IMR-90 (cell line): ENCODE data around the gene CIRBP. TPM values are rescaled to one million over a fixed set of nuclear protein-coding genes. Genes with fewer than 3 reads are reported as not detected.

ENCODE experiments used
- ATAC-seq: fragments of 200-7000 bp; cut with Tn5 transposase; 2 replicates; pipeline ENCODE4 v1.9.1; 2020; ENCODE audit warnings: low read depth, mild to moderate bottlenecking, moderate library complexity
- BruUV-seq: library from RNA; stranded (reverse); fragments of 400-500 nt; replicated peaks from 2 replicates; lab custom pipeline; 2021; lab: Mats Ljungman, UMichigan
- CTCF ChIA-PET: fragments of 300-600 bp; formaldehyde crosslinking; extraction: SDS; loops from one replicate; lab custom pipeline; 2021; ENCODE audit warnings: antibody characterized with exemption; lab: Yijun Ruan, JAX
- POLR2A ChIA-PET: fragments of 300-600 bp; sonication (Branson Sonifier 250); formaldehyde crosslinking; loops from one replicate; lab custom pipeline; 2022; ENCODE audit warnings: antibody characterized with exemption; ENCODE audit not compliant: unreplicated experiment; lab: Charles Lee
- DNase-seq: peaks from one replicate; pipeline ENCODE4 v3.0.0; 2013
- H2AFZ ChIP-seq: replicated peaks from 2 replicates; pipeline ENCODE3; 2013; ENCODE audit warnings: low read length, mild to moderate bottlenecking; ENCODE audit not compliant: poor library complexity
- H2AK5ac ChIP-seq: 2 replicates; pipeline ENCODE4 v1.6.1; 2013; ENCODE audit warnings: low read depth, low read length, inconsistent platforms
- H2AK9ac ChIP-seq: replicated peaks from 2 replicates; pipeline ENCODE3; 2013; ENCODE audit warnings: mild to moderate bottlenecking, low read depth, low read length, moderate library complexity; ENCODE audit not compliant: poor library complexity
- H2BK120ac ChIP-seq: 2 replicates; pipeline ENCODE4 v1.6.1; 2013; ENCODE audit warnings: low read depth, low read length, inconsistent platforms
- H2BK15ac ChIP-seq: 3 replicates; pipeline ENCODE4 v1.6.1; 2013; ENCODE audit warnings: low read depth, low read length, inconsistent platforms
- H2BK20ac ChIP-seq: 2 replicates; pipeline ENCODE4 v1.6.1; 2013; ENCODE audit warnings: low read depth, mild to moderate bottlenecking, inconsistent platforms, low read length, moderate library complexity
- H2BK5ac ChIP-seq: 2 replicates; pipeline ENCODE4 v1.6.1; 2013; ENCODE audit warnings: mild to moderate bottlenecking, low read depth, low read length, inconsistent platforms; ENCODE audit not compliant: poor library complexity, severe bottlenecking
- H3K14ac ChIP-seq: replicated peaks from 2 replicates; pipeline ENCODE4 v1.6.1; 2013; ENCODE audit warnings: low read depth, low read length, inconsistent platforms
- H3K18ac ChIP-seq: 2 replicates; pipeline ENCODE4 v1.6.1; 2013; ENCODE audit warnings: low read depth, low read length, control low read depth
- H3K23ac ChIP-seq: 2 replicates; pipeline ENCODE4 v1.6.1; 2013; ENCODE audit warnings: low read depth, low read length, inconsistent platforms
- H3K27ac ChIP-seq: 2 replicates; pipeline ENCODE4 v1.5.1; 2013; ENCODE audit warnings: mild to moderate bottlenecking, control low read depth, low read length; ENCODE audit not compliant: insufficient read depth
- H3K27me3 ChIP-seq: 2 replicates; pipeline ENCODE4 v1.6.1; 2013; ENCODE audit warnings: low read length; ENCODE audit not compliant: control insufficient read depth, insufficient read depth
- H3K36me3 ChIP-seq: 2 replicates; pipeline ENCODE4 v1.6.1; 2013; ENCODE audit warnings: low read length, mixed read lengths; ENCODE audit not compliant: control insufficient read depth, insufficient read depth
- H3K4ac ChIP-seq: 2 replicates; pipeline ENCODE4 v1.6.1; 2013; ENCODE audit warnings: low read depth, low read length, inconsistent platforms
- H3K4me1 ChIP-seq: 2 replicates; pipeline ENCODE4 v1.6.1; 2013; ENCODE audit warnings: low read length, mixed read lengths; ENCODE audit not compliant: control insufficient read depth, insufficient read depth
- H3K4me2 ChIP-seq: 2 replicates; pipeline ENCODE4 v1.6.1; 2013; ENCODE audit warnings: low read depth, mild to moderate bottlenecking, control low read depth, low read length, moderate library complexity
- H3K4me3 ChIP-seq: 2 replicates; pipeline ENCODE4 v1.5.1; 2013; ENCODE audit warnings: low read depth, mild to moderate bottlenecking, control low read depth, low read length, moderate library complexity; ENCODE audit not compliant: insufficient read depth
- H3K56ac ChIP-seq: 2 replicates; pipeline ENCODE4 v1.6.1; 2013; ENCODE audit warnings: low read length, inconsistent platforms; ENCODE audit not compliant: insufficient read depth; ENCODE audit errors: extremely low read depth
- H3K79me1 ChIP-seq, 2 experiments: 2 replicates each; pipeline ENCODE4 v1.6.1; 2013; ENCODE audit warnings: low read length in 2 of 2, inconsistent platforms in 1 of 2, low read depth in 1 of 2
- H3K9ac ChIP-seq: 2 replicates; pipeline ENCODE4 v1.6.1; 2013; ENCODE audit warnings: low read depth, low read length, control low read depth
- H3K9me1 ChIP-seq: 2 replicates; pipeline ENCODE4 v1.6.1; 2013; ENCODE audit warnings: low read length, inconsistent platforms; ENCODE audit not compliant: insufficient read depth
- H3K9me3 ChIP-seq: 2 replicates; pipeline ENCODE4 v1.6.1; 2013; ENCODE audit warnings: low read length; ENCODE audit not compliant: control insufficient read depth, insufficient read depth
- H4K20me1 ChIP-seq: 2 replicates; pipeline ENCODE4 v1.6.1; 2013; ENCODE audit warnings: low read length, inconsistent platforms; ENCODE audit not compliant: insufficient read depth
- H4K5ac ChIP-seq: 2 replicates; pipeline ENCODE4 v1.6.1; 2013; ENCODE audit warnings: mild to moderate bottlenecking, low read depth, low read length, control low read depth
- H4K8ac ChIP-seq, 2 experiments: 2 replicates each; pipeline ENCODE4 v1.6.1; 2013; ENCODE audit warnings: low read depth in 2 of 2, low read length in 2 of 2, control low read depth in 1 of 2, inconsistent platforms in 1 of 2
- H4K91ac ChIP-seq: 2 replicates; pipeline ENCODE4 v1.6.1; 2013; ENCODE audit warnings: low read depth, low read length, inconsistent platforms; ENCODE audit not compliant: insufficient read depth
- BHLHE40 ChIP-seq: fragments of 150-350 bp; IDR thresholded peaks from 2 replicates; pipeline ENCODE4 v1.6.1; 2016; ENCODE audit warnings: mild to moderate bottlenecking, low read depth, low read length
- CEBPB ChIP-seq: IDR thresholded peaks from 2 replicates; pipeline ENCODE4 v1.6.1; 2012; ENCODE audit warnings: low read depth, low read length, improper control_type of control experiment
- CHD1 ChIP-seq: IDR thresholded peaks from 2 replicates; pipeline ENCODE4 v1.6.1; 2012; ENCODE audit warnings: low read depth, low read length, improper control_type of control experiment
- ELK1 ChIP-seq: fragments of 150-350 bp; IDR thresholded peaks from 2 replicates; pipeline ENCODE4 v1.6.1; 2016; ENCODE audit warnings: low read depth, mild to moderate bottlenecking, low read length, moderate library complexity, borderline replicate concordance
- MAFK ChIP-seq: IDR thresholded peaks from 2 replicates; pipeline ENCODE4 v1.6.1; 2012; ENCODE audit warnings: low read depth, low read length, improper control_type of control experiment
- MAZ ChIP-seq: IDR thresholded peaks from 2 replicates; pipeline ENCODE4 v1.6.1; 2012; ENCODE audit warnings: low read depth, mild to moderate bottlenecking, low read length, improper control_type of control experiment, moderate library complexity, borderline replicate concordance
- MXI1 ChIP-seq: IDR thresholded peaks from 2 replicates; pipeline ENCODE4 v1.6.1; 2012; ENCODE audit warnings: low read depth, mild to moderate bottlenecking, low read length, moderate library complexity, borderline replicate concordance
- NFE2L2 ChIP-seq: fragments of 150-350 bp; IDR thresholded peaks from 2 replicates; pipeline ENCODE4 v1.6.1; 2016; ENCODE audit warnings: low read depth, mild to moderate bottlenecking, low read length
- POLR2A ChIP-seq: IDR thresholded peaks from 2 replicates; pipeline ENCODE4 v1.6.1; 2012; ENCODE audit warnings: mild to moderate bottlenecking, low read depth, low read length
- RAD21 ChIP-seq: IDR thresholded peaks from 2 replicates; pipeline ENCODE4 v1.6.1; 2012; ENCODE audit warnings: low read length, improper control_type of control experiment
- RCOR1 ChIP-seq: IDR thresholded peaks from 2 replicates; pipeline ENCODE4 v1.6.1; 2012; ENCODE audit warnings: mild to moderate bottlenecking, low read length, improper control_type of control experiment; ENCODE audit not compliant: insufficient replicate concordance
- RFX5 ChIP-seq: IDR thresholded peaks from 2 replicates; pipeline ENCODE4 v1.8.0; 2012; ENCODE audit warnings: low read depth, mild to moderate bottlenecking, low read length, moderate library complexity
- SMC3 ChIP-seq: fragments of 150-350 bp; IDR thresholded peaks from 2 replicates; pipeline ENCODE4 v1.6.1; 2016; ENCODE audit warnings: low read depth, mild to moderate bottlenecking, antibody characterized with exemption, low read length, moderate library complexity
- WGBS, 2 experiments: methylation state at CpG; one replicate each; pipeline versions ENCODE4 v1.1.5 to v1.1.7; 2013; ENCODE audit warnings: missing lambda C conversion rate in 2 of 2; ENCODE audit not compliant: insufficient read length in 1 of 2; ENCODE audit errors: extremely low coverage in 2 of 2; 5-methylcytosine and 5-hydroxymethylcytosine counted together
- dilution Hi-C: fragments of 300-500 bp; cut with HindIII; formaldehyde crosslinking; loops from one replicate; pipeline ENCODE4 v1.14.3; 2018; ENCODE audit warnings: low sequenced_read_pairs; ENCODE audit not compliant: unreplicated experiment
- in situ Hi-C: fragments of 300-500 bp; cut with MboI; formaldehyde crosslinking; loops from 3 replicates; pipeline ENCODE4 v1.14.3; 2019; ENCODE audit warnings: low sequenced_read_pairs, inconsistent platforms, mixed read lengths
- intact Hi-C: fragments of 100-400 bp; cut with micrococcal nuclease; formaldehyde crosslinking; loops from 2 replicates; pipeline ENCODE4 v1.10.0; 2022
- polyA plus RNA-seq, 3 experiments: library from polyadenylated mRNA; depleted of rRNA; stranded (reverse); fragments of >200 nt; gene quantifications; 2 replicates each; pipeline ENCODE4 v1.2.3, GENCODE V29; 2012; ENCODE audit warnings: low replicate concordance in 1 of 3
- total RNA-seq: library from RNA; depleted of rRNA; stranded (reverse); fragments of >200 nt; gene quantifications from 2 replicates; pipeline ENCODE4 v1.2.3, GENCODE V29; 2012
- TF ChIP-seq, protein P1 (sequence below): fragments of 150-350 bp; IDR thresholded peaks from 2 replicates; pipeline ENCODE4 v1.6.1; 2017; ENCODE audit warnings: mild to moderate bottlenecking, antibody characterized with exemption, low read length, low read depth
- TF ChIP-seq, protein P2 (sequence below): conservative IDR thresholded peaks from 2 replicates; pipeline ENCODE4 v1.5.1; 2012; ENCODE audit warnings: mild to moderate bottlenecking, low read depth, low read length, improper control_type of control experiment

Gene CIRBP
- total and polyA plus RNA-seq, 2 of the 4 experiments (the other 2 are of a cell fraction) = 299 to 542 TPM

DNA sequence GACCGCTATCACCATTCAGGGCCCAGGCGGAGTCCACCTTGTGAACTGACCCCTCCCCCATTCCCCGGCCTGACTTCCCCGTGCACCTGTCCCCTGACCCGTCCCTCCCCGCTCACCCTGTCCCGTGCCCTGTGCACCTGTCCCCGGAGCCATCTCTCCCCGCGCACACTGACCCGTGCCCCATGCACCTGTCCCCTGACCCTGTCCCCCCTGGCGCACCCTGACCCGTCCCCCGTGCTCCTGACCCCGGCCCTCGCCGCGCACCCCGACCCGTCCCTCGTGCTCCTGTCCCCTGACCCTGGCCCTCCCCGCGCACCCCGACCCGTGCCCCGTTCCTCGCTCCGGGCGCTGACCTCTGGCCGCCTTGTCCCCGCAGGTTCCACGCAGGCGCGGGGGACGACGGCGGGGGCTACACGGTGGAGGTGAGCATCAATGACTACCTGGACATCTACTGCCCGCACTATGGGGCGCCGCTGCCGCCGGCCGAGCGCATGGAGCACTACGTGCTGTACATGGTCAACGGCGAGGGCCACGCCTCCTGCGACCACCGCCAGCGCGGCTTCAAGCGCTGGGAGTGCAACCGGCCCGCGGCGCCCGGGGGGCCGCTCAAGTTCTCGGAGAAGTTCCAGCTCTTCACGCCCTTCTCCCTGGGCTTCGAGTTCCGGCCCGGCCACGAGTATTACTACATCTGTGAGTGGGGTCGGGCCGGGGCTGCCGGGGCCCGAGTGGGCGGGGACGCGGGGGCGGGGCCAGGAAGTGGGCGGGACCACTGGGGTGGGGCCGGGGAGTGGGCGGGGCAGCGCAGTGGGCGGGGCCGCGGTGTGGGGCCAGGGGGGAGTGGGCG lies 26.3 kb downstream of the CIRBP start:
- in situ Hi-C loops = no loop called here
- H4K91ac ChIP-seq = no peak overlapping the region
- H2BK120ac ChIP-seq = no peak overlapping the region
- H3K56ac ChIP-seq = no peak overlapping the region
- DNase-seq (no peak), ATAC-seq (peak; percentile 88)
- no peak overlapping the region for H4K8ac ChIP-seq
- intact Hi-C loops = no loop called here
- H3K9me1 ChIP-seq = no peaks in the 10 kb centered on the region
- H3K18ac ChIP-seq = no peak overlapping the region
- no peak overlapping the region for H2AK5ac ChIP-seq
- no peak overlapping the region for H3K27ac ChIP-seq
- dilution Hi-C loops = no loop called here
- H2AK9ac ChIP-seq = no peak overlapping the region
- H3K4me3 ChIP-seq = peak overlapping the region; percentile 5; the same call in 1 of the 2 replicates
- no peak overlapping the region for H3K4ac ChIP-seq
- ChIA-PET CTCF (no interaction called here), POLR2A (no interaction called here)
- H3K79me1 ChIP-seq = no peaks in the 10 kb centered on the region
- H2BK20ac ChIP-seq = no peak overlapping the region
- H3K4me2 ChIP-seq = peak overlapping the region; percentile 29
- no peaks in the 10 kb centered on the region for H3K36me3 ChIP-seq
- H3K27me3 ChIP-seq = peaks cover 18% of the 10 kb centered on the region; the same call in 1 of the 2 replicates
- peak overlapping the region; percentile 75 for H2AFZ ChIP-seq
- no peaks in the 10 kb centered on the region for H3K9me3 ChIP-seq
- H3K9ac ChIP-seq = no peak overlapping the region
- no peaks in the 10 kb centered on the region for H4K20me1 ChIP-seq
- H3K14ac ChIP-seq = no peak overlapping the region
- no peak overlapping the region for H2BK15ac ChIP-seq
- H3K23ac ChIP-seq = no peak overlapping the region
- H4K5ac ChIP-seq = no peak overlapping the region
- 17% methylated on average over 30 of the region's 82 CpGs; no CpG with 5 or more reads in 1 of the 2 experiments for WGBS, 2 experiments
- peaks cover 3% of the 10 kb centered on the region; the same call in 1 of the 2 replicates for H3K4me1 ChIP-seq
- H2BK5ac ChIP-seq = no peak overlapping the region
- no TSS peak for BruUV-seq
- TF ChIP-seq RCOR1 (no peak), CHD1 (no peak), RAD21 (no peak), BHLHE40 (no peak), CEBPB (no peak), NFE2L2 (no peak), MAZ (no peak), MXI1 (no peak), ELK1 (no peak), MAFK (no peak), POLR2A (no peak), SMC3 (no peak), RFX5 (no peak)
- TF ChIP-seq, protein P1, sequence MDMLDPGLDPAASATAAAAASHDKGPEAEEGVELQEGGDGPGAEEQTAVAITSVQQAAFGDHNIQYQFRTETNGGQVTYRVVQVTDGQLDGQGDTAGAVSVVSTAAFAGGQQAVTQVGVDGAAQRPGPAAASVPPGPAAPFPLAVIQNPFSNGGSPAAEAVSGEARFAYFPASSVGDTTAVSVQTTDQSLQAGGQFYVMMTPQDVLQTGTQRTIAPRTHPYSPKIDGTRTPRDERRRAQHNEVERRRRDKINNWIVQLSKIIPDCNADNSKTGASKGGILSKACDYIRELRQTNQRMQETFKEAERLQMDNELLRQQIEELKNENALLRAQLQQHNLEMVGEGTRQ = no peak
- TF ChIP-seq, protein P2, sequence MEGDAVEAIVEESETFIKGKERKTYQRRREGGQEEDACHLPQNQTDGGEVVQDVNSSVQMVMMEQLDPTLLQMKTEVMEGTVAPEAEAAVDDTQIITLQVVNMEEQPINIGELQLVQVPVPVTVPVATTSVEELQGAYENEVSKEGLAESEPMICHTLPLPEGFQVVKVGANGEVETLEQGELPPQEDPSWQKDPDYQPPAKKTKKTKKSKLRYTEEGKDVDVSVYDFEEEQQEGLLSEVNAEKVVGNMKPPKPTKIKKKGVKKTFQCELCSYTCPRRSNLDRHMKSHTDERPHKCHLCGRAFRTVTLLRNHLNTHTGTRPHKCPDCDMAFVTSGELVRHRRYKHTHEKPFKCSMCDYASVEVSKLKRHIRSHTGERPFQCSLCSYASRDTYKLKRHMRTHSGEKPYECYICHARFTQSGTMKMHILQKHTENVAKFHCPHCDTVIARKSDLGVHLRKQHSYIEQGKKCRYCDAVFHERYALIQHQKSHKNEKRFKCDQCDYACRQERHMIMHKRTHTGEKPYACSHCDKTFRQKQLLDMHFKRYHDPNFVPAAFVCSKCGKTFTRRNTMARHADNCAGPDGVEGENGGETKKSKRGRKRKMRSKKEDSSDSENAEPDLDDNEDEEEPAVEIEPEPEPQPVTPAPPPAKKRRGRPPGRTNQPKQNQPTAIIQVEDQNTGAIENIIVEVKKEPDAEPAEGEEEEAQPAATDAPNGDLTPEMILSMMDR = no peak
